HCT116 (cell line): ENCODE measurements around the gene MEGF8. TPM values are rescaled to one million over a fixed set of nuclear protein-coding genes. Genes with fewer than 3 reads are reported as not detected.

ENCODE experiments used
- ATAC-seq: fragments of 200-7000 bp; cut with Tn5 transposase; 2 replicates; pipeline ENCODE4 v1.9.1; 2020; ENCODE audit warnings: mild to moderate bottlenecking, moderate library complexity
- BruUV-seq: library from RNA; stranded (reverse); fragments of 400-500 nt; replicated peaks from 2 replicates; lab custom pipeline; 2021; lab: Mats Ljungman, UMichigan
- CTCF ChIA-PET: fragments of 300-600 bp; sonication (Branson Sonifier 250); formaldehyde crosslinking; loops from one replicate; lab custom pipeline; 2021; ENCODE audit warnings: antibody characterized with exemption; lab: Charles Lee
- POLR2A ChIA-PET: fragments of 300-600, 350-600 bp; sonication (Branson Sonifier 250); formaldehyde crosslinking; loops from one replicate; lab custom pipeline; 2021; ENCODE audit warnings: antibody characterized with exemption; lab: Charles Lee
- RAD21 ChIA-PET, 2 experiments: fragments of 300-600 bp; sonication (Branson Sonifier 250); formaldehyde crosslinking; loops; one replicate each; lab custom pipeline; 2023; ENCODE audit warnings: low total read pairs in 2 of 2; ENCODE audit not compliant: uncharacterized antibody in 2 of 2, unreplicated experiment in 2 of 2, low non-redundant PET in 1 of 2; lab: Charles Lee
- DNase-seq: peaks from one replicate; pipeline ENCODE4 v3.0.0-alpha.2; 2010; ENCODE audit warnings: low read depth, low spot score
- H2AFZ ChIP-seq: fragments of 200-600 bp; shearing (Covaris generic), sonication (generic); 2 replicates; pipeline ENCODE4 v1.6.1; 2017; ENCODE audit warnings: low read depth, mixed run types, mixed read lengths, antibody characterized with exemption, low read length; ENCODE audit not compliant: poor library complexity, severe bottlenecking
- H3K27ac ChIP-seq: 2 replicates; pipeline ENCODE4 v1.5.1; 2012; ENCODE audit warnings: low read depth, low read length
- H3K27me3 ChIP-seq: fragments of 200-600 bp; sonication (generic); 2 replicates; pipeline ENCODE4 v1.6.1; 2016; ENCODE audit warnings: mixed run types, low read length, mixed read lengths; ENCODE audit not compliant: insufficient read depth
- H3K36me3 ChIP-seq, 2 experiments: fragments of 200-500 bp in 1 of 2; fragments of 200-600 bp in 1 of 2; sonication (Bioruptor generic) in 1 of 2; sonication (generic) in 1 of 2; 2 replicates each; pipeline versions ENCODE4 v1.5.1 to v1.6.1; 2014 to 2016; ENCODE audit warnings: low read length in 2 of 2, inconsistent platforms in 1 of 2, mixed read lengths in 1 of 2, mixed run types in 1 of 2; ENCODE audit not compliant: insufficient read depth in 2 of 2, control insufficient read depth in 1 of 2
- H3K4me1 ChIP-seq, 2 experiments: fragments of 200-600 bp in 1 of 2; sonication (generic) in 1 of 2; 2 replicates each; pipeline versions ENCODE4 v1.5.1 to v1.6.1; 2012 to 2017; ENCODE audit warnings: low read length in 2 of 2, inconsistent platforms in 1 of 2, mild to moderate bottlenecking in 1 of 2, mixed read lengths in 1 of 2, mixed run types in 1 of 2, moderate library complexity in 1 of 2; ENCODE audit not compliant: insufficient read depth in 2 of 2, control insufficient read depth in 1 of 2
- H3K4me2 ChIP-seq: fragments of 200-600 bp; sonication (generic); 2 replicates; pipeline ENCODE4 v1.6.1; 2017; ENCODE audit warnings: mixed run types, low read length, mixed read lengths
- H3K4me3 ChIP-seq, 2 experiments: fragments of 200-600 bp in 1 of 2; sonication (generic) in 1 of 2; replicated peaks in 1 of 2; 2 replicates each; pipeline ENCODE4 v1.5.1; 2011 to 2016; ENCODE audit warnings: low read length in 2 of 2, control low read depth in 1 of 2, low read depth in 1 of 2, mild to moderate bottlenecking in 1 of 2, mixed read lengths in 1 of 2, mixed run types in 1 of 2
- H3K79me2 ChIP-seq: fragments of 200-600 bp; sonication (generic); 2 replicates; pipeline ENCODE4 v1.6.1; 2017; ENCODE audit warnings: mild to moderate bottlenecking, mixed run types, low read length, moderate library complexity, mixed read lengths; ENCODE audit not compliant: insufficient read depth
- H3K9ac ChIP-seq: fragments of 200-600 bp; sonication (generic); 2 replicates; pipeline ENCODE4 v1.6.1; 2016; ENCODE audit warnings: low read length, mixed read lengths
- H3K9me2 ChIP-seq: fragments of 200-600 bp; sonication (generic), shearing (Covaris generic); 2 replicates; pipeline ENCODE4 v1.6.1; 2017; ENCODE audit warnings: mixed run types, mild to moderate bottlenecking, moderate library complexity; ENCODE audit not compliant: insufficient read depth
- H3K9me3 ChIP-seq, 2 experiments: fragments of 200-500 bp in 1 of 2; fragments of 200-600 bp in 1 of 2; sonication (Bioruptor generic) in 1 of 2; sonication (generic) in 1 of 2; 2 replicates each; pipeline ENCODE4 v1.6.1; 2014 to 2017; ENCODE audit warnings: low read length in 2 of 2, mixed read lengths in 2 of 2, inconsistent platforms in 1 of 2, low read depth in 1 of 2, mild to moderate bottlenecking in 1 of 2, mixed run types in 1 of 2, moderate library complexity in 1 of 2; ENCODE audit not compliant: control insufficient read depth in 1 of 2, insufficient read depth in 1 of 2
- H4K20me1 ChIP-seq: fragments of 200-600 bp; sonication (generic), shearing (Covaris generic); 2 replicates; pipeline ENCODE4 v1.6.1; 2017; ENCODE audit warnings: mixed run types, mild to moderate bottlenecking, moderate library complexity; ENCODE audit not compliant: insufficient read depth
- ATF3 ChIP-seq: IDR thresholded peaks from 2 replicates; pipeline ENCODE4 v1.6.1; 2012
- CBX3 ChIP-seq: IDR thresholded peaks from 2 replicates; pipeline ENCODE4 v1.6.1; 2012; ENCODE audit warnings: low read depth
- CTCF ChIP-seq, 3 experiments: fragments of 200-600 bp in 1 of 3; sonication (generic) in 1 of 3; IDR thresholded peaks in 2 of 3; conservative IDR thresholded peaks in 1 of 3; 2 replicates each; pipeline ENCODE4 v1.5.1; 2012 to 2017; ENCODE audit warnings: low read depth in 2 of 3, low read length in 2 of 3, antibody characterized with exemption in 1 of 3, borderline replicate concordance in 1 of 3, control low read depth in 1 of 3, mild to moderate bottlenecking in 1 of 3, mixed read lengths in 1 of 3, mixed run types in 1 of 3, moderate library complexity in 1 of 3; ENCODE audit not compliant: insufficient read depth in 1 of 3
- EGR1 ChIP-seq: IDR thresholded peaks from 2 replicates; pipeline ENCODE4 v1.6.1; 2012; ENCODE audit warnings: low read depth
- ELF1 ChIP-seq: IDR thresholded peaks from 2 replicates; pipeline ENCODE4 v1.6.1; 2012; ENCODE audit warnings: low read depth, borderline replicate concordance
- EZH2phosphoT487 ChIP-seq: fragments of 200-600 bp; IDR thresholded peaks from 2 replicates; pipeline ENCODE4 v1.6.1; 2018; ENCODE audit warnings: antibody characterized with exemption, borderline replicate concordance
- JUND ChIP-seq: IDR thresholded peaks from 2 replicates; pipeline ENCODE4 v1.6.1; 2012
- MAX ChIP-seq: IDR thresholded peaks from 2 replicates; pipeline ENCODE4 v1.6.1; 2012
- POLR2A ChIP-seq: IDR thresholded peaks from 2 replicates; pipeline ENCODE4 v1.7.0; 2011; ENCODE audit warnings: borderline replicate concordance; ENCODE audit not compliant: insufficient read depth, insufficient read length; ENCODE audit errors: extremely low read depth
- POLR2AphosphoS5 ChIP-seq: IDR thresholded peaks from 2 replicates; pipeline ENCODE4 v1.6.1; 2011; ENCODE audit warnings: mild to moderate bottlenecking, low read depth, low read length, moderate library complexity
- RAD21 ChIP-seq: IDR thresholded peaks from 2 replicates; pipeline ENCODE4 v1.6.1; 2012; ENCODE audit warnings: low read depth, mild to moderate bottlenecking
- REST ChIP-seq: IDR thresholded peaks from 2 replicates; pipeline ENCODE4 v1.6.1; 2012; ENCODE audit warnings: low read depth
- TCF7L2 ChIP-seq: IDR thresholded peaks from 2 replicates; pipeline ENCODE4 v1.7.0; 2011; ENCODE audit warnings: borderline replicate concordance, inconsistent platforms; ENCODE audit not compliant: insufficient read depth, insufficient read length; ENCODE audit errors: extremely low read depth
- YY1 ChIP-seq: IDR thresholded peaks from 2 replicates; pipeline ENCODE4 v1.6.1; 2011; ENCODE audit warnings: low read length, low read depth, moderate library complexity, mild to moderate bottlenecking; ENCODE audit not compliant: insufficient replicate concordance; ENCODE audit errors: extremely low read depth
- ZBTB33 ChIP-seq: IDR thresholded peaks from 2 replicates; pipeline ENCODE4 v1.6.1; 2011; ENCODE audit warnings: mild to moderate bottlenecking, low read length, moderate library complexity; ENCODE audit not compliant: insufficient replicate concordance; ENCODE audit errors: extremely low read depth
- ZNF274 ChIP-seq: fragments of 200-500 bp; sonication (Bioruptor generic); IDR thresholded peaks from 2 replicates; pipeline ENCODE4 v1.6.1; 2014; ENCODE audit warnings: mild to moderate bottlenecking, low read depth, low read length, inconsistent platforms
- intact Hi-C: fragments of 100-400 bp; cut with micrococcal nuclease; formaldehyde crosslinking; loops from 2 replicates; pipeline ENCODE4 v1.10.0; 2022
- total RNA-seq: library from RNA; stranded (reverse); gene quantifications from one replicate; pipeline ENCODE4 v1.2.1, GENCODE V29; 2021; ENCODE audit not compliant: unreplicated experiment

MEGF8 gene
- total RNA-seq, 1 experiment from 2014 or later: 24.0 TPM

- ChIA-PET CTCF (no interaction called here), POLR2A (no interaction called here), RAD21 (no interaction called here)
- no peak overlapping the region for H3K4me3 ChIP-seq
- no peak overlapping the region for H2AFZ ChIP-seq
- peaks cover 28 to 54% of the 10 kb centered on the region in 2 experiments for H3K4me1 ChIP-seq
- H3K9me3 ChIP-seq: no peaks in the 10 kb centered on the region
- H3K27ac ChIP-seq: peak overlapping the region; percentile 24; the same call in 1 of the 2 replicates
- DNase-seq: no peak
- peaks cover 9 to 21% of the 10 kb centered on the region in 2 experiments for H3K36me3 ChIP-seq
- intact Hi-C loops: no loop called here
- TF ChIP-seq EZH2phosphoT487 (no peak), ELF1 (no peak), CBX3 (no peak), POLR2A (no peak), CTCF (IDR thresholded peaks at IDR 0.05 in 2 of 3, conservative IDR thresholded peaks at IDR 0.05 in 1 of 3; ENCODE audit: borderline replicate concordance in 1 of 3, insufficient read depth in 1 of 3, low read depth in 2 of 3, low read length in 2 of 3) (no peak), TCF7L2 (no peak), MAX (no peak), ZNF274 (no peak), ZBTB33 (no peak), YY1 (no peak), EGR1 (no peak), RAD21 (no peak), REST (no peak), POLR2AphosphoS5 (no peak), JUND (no peak), ATF3 (no peak)
- peaks cover 18% of the 10 kb centered on the region; the same call in 1 of the 2 replicates for H3K79me2 ChIP-seq
- H3K4me2 ChIP-seq: no peak overlapping the region
- H3K9me2 ChIP-seq: no peaks in the 10 kb centered on the region
- H3K9ac ChIP-seq: no peak overlapping the region; the same call in 1 of the 2 replicates
- BruUV-seq: no TSS peak
- no peaks in the 10 kb centered on the region for H4K20me1 ChIP-seq
- no peaks in the 10 kb centered on the region for H3K27me3 ChIP-seq
- ATAC-seq: no peak
Observed at GRCh38 chr19:42286349-42287016, 39.0 kb upstream of the MEGF8 start.
